Right lobe of liver (tissue), 4 donors: ENCODE results near the gene UBXN4.

ENCODE experiments used
- POLR2A ChIP-seq: fragments of 450-650 bp; IDR thresholded peaks from one replicate; pipeline ENCODE4 v1.6.1; 2017; ENCODE audit warnings: antibody characterized with exemption, mild to moderate bottlenecking
- TF ChIP-seq, protein P1 (sequence below), 4 donors: fragments of 200-600 bp in 3 of 4; fragments of 450-650 bp in 1 of 4; IDR thresholded peaks; one replicate each; pipeline versions ENCODE4 v1.5.1 to v1.8.0; 2016 to 2022; ENCODE audit warnings: antibody characterized with exemption in 4 of 4, mild to moderate bottlenecking in 2 of 4
- donor health status: DM: no; HTN: no; CAD: no.
- donor health status: DM: no; HTN: no; CAD: no.
- donor health status: DM: no; HTN: yes; CAD: no.

DNA sequence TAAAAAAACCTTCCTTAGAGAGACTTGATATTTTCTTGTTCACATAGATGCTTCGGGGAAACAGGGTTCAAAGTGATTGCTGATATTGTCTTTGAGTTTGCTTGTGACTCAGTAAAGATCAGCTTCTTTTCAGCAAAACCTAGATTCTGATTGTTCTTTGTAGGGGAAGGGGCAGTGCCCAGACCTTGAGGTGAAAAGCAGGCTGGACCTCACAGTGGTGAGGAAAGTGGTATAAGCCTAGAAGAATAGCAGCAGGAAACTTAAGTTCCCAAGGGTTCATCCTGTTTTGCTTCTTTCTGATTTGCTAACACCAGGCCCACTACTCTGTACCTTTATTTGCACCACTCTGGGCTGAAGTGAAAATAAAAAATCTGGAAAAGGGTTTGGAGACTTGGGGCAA lies 20.9 kb downstream of the UBXN4 start:
- TF ChIP-seq, protein P1, sequence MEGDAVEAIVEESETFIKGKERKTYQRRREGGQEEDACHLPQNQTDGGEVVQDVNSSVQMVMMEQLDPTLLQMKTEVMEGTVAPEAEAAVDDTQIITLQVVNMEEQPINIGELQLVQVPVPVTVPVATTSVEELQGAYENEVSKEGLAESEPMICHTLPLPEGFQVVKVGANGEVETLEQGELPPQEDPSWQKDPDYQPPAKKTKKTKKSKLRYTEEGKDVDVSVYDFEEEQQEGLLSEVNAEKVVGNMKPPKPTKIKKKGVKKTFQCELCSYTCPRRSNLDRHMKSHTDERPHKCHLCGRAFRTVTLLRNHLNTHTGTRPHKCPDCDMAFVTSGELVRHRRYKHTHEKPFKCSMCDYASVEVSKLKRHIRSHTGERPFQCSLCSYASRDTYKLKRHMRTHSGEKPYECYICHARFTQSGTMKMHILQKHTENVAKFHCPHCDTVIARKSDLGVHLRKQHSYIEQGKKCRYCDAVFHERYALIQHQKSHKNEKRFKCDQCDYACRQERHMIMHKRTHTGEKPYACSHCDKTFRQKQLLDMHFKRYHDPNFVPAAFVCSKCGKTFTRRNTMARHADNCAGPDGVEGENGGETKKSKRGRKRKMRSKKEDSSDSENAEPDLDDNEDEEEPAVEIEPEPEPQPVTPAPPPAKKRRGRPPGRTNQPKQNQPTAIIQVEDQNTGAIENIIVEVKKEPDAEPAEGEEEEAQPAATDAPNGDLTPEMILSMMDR (IDR thresholded peaks at IDR 0.05), result no peak
- no peak for TF ChIP-seq POLR2A
